GM10248 (cell line): ENCODE results near the gene BICC1.

Experiments
- CTCF ChIA-PET: fragments of 300-600 bp; sonication (Branson Sonifier 250); formaldehyde crosslinking; extraction: SDS; loops from one replicate; lab custom pipeline; 2021; ENCODE audit warnings: antibody characterized with exemption; lab: Yijun Ruan, JAX
- POLR2A ChIA-PET: fragments of 350-650 bp; sonication (Branson Sonifier 250); formaldehyde crosslinking; extraction: SDS; loops from one replicate; lab custom pipeline; 2020; ENCODE audit warnings: antibody characterized with exemption; lab: Yijun Ruan, JAX
- DNase-seq: peaks from one replicate; pipeline ENCODE4 v3.0.0; 2012; ENCODE audit errors: extremely low spot score
- TF ChIP-seq, protein P1 (sequence below): IDR thresholded peaks from 2 replicates; pipeline ENCODE4 v1.5.1; 2012; ENCODE audit warnings: mild to moderate bottlenecking, low read depth; ENCODE audit errors: extremely low read depth, missing control alignments, control extremely low read depth

The BICC1 gene

GRCh38 chr10:58840840-58841435 is 328.3 kb downstream of the BICC1 start:
- CTCF ChIA-PET: interaction anchor here (1.2 kb wide), 1 partner anchor 19 kb away, joined by 3 read pairs; no protein-coding TSS in a partner anchor
- TF ChIP-seq, protein P1, sequence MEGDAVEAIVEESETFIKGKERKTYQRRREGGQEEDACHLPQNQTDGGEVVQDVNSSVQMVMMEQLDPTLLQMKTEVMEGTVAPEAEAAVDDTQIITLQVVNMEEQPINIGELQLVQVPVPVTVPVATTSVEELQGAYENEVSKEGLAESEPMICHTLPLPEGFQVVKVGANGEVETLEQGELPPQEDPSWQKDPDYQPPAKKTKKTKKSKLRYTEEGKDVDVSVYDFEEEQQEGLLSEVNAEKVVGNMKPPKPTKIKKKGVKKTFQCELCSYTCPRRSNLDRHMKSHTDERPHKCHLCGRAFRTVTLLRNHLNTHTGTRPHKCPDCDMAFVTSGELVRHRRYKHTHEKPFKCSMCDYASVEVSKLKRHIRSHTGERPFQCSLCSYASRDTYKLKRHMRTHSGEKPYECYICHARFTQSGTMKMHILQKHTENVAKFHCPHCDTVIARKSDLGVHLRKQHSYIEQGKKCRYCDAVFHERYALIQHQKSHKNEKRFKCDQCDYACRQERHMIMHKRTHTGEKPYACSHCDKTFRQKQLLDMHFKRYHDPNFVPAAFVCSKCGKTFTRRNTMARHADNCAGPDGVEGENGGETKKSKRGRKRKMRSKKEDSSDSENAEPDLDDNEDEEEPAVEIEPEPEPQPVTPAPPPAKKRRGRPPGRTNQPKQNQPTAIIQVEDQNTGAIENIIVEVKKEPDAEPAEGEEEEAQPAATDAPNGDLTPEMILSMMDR: no peak
- DNase-seq: no peak
- POLR2A ChIA-PET: no interaction called here

DNA sequence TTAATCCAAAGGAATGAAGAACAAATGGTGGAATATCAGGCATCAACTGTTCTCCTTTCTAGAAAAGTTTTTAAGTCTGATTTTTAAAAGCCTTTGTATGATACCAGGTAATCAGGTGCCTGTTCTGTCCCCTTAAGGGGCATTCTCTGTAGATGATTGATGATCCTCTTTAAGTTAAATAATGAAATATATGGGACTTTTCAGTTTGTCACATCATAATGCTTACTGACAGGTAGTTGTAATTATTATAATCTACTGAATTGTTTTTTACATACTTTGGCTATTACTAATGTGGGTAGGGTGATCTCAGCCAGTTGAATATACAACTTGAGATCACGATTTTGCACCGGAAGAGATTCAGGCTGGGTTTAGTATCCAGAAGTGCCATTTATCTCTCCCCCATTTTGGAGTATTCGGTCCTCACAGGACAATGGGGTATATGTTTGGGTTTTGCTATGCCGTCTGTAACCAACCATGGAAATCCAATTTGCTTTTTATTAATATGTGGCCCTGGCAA is 330.2 kb downstream of the BICC1 start:
- DNase-seq: no peak
- TF ChIP-seq, protein P1: no peak
- POLR2A ChIA-PET: no interaction called here
- CTCF ChIA-PET: interaction anchor here (0.9 to 1.0 kb wide), 2 partner anchors 13 to 116 kb away, joined by 3 read pairs; no protein-coding TSS in a partner anchor

DNA sequence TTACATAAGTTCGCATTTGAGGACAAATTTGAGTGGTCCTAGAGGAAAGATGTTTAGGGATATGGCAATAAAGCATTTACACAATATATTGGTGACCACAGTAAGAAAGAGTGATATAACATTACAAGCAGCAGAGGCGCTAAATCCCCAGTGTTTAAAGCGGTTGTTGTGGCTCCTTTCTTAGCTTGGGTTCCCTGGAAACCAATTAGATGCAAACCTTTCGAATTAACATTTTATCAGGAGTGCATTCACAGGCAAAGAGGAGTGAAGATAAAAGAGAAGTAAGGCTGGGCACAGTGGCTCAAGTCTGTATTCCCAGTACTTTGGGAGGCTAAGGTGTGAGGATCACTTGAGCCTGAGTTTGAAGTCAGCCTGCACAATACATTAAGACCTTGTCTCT is 331.1 kb downstream of the BICC1 start:
- POLR2A ChIA-PET: no interaction called here
- TF ChIP-seq, protein P1: no peak
- CTCF ChIA-PET: interaction anchor here (0.9 kb wide), 1 partner anchor 12 kb away, joined by 3 read pairs; no protein-coding TSS in a partner anchor

GRCh38 chr10:58844680-58845079 is 332.0 kb downstream of the BICC1 start:
- TF ChIP-seq, protein P1: no peak
- ChIA-PET POLR2A (no interaction called here), CTCF (no interaction called here)
- no peak for DNase-seq

More for the DNA sequence above, 331.1 kb downstream of the BICC1 start:
- no peak for DNase-seq

GRCh38 chr10:58846856-58847255 is 334.2 kb downstream of the BICC1 start:
- ChIA-PET POLR2A (no interaction called here), CTCF (interaction anchor here (0.8 to 1.7 kb wide), 2 partner anchors 22 to 27 kb away, joined by 3 to 5 read pairs; no protein-coding TSS in a partner anchor)
- TF ChIP-seq, protein P1: no peak

GRCh38 chr10:58851606-58852005 is 338.9 kb downstream of the BICC1 start:
- no peak for DNase-seq
- ChIA-PET CTCF (no interaction called here), POLR2A (no interaction called here)
- TF ChIP-seq, protein P1: no peak

More at GRCh38 chr10:58846856-58847255, 334.2 kb downstream of the BICC1 start:
- no peak for DNase-seq
